Right lobe of liver (tissue), 4 donors: ENCODE data around the gene SPAAR.
"Not testable (repeated sequence)": the region's sequence is repeated elsewhere in the genome, so short reads cannot be mapped to it uniquely, and the experiment has no call there.

Experiments used
- CTCF ChIP-seq, 4 donors: fragments of 200-600 bp in 3 of 4; fragments of 450-650 bp in 1 of 4; IDR thresholded peaks; one replicate each; pipeline versions ENCODE4 v1.5.1 to v1.8.0; 2016 to 2022; ENCODE audit warnings: antibody characterized with exemption in 4 of 4, mild to moderate bottlenecking in 2 of 4
- POLR2A ChIP-seq: fragments of 450-650 bp; IDR thresholded peaks from one replicate; pipeline ENCODE4 v1.6.1; 2017; ENCODE audit warnings: antibody characterized with exemption, mild to moderate bottlenecking
- donor health status: DM: no; HTN: no; CAD: no.
- donor health status: DM: no; HTN: no; CAD: no.
- donor health status: DM: no; HTN: yes; CAD: no.

- not testable (repeated sequence) for TF ChIP-seq POLR2A; CTCF (IDR thresholded peaks at IDR 0.05)
These were observed 11.8 kb upstream of the SPAAR start for GRCh38 chr9:35897376-35898099.
